AG04450 (cell line): Measurements from ENCODE around the gene MOB3A. TPM values are rescaled to one million over a fixed set of nuclear protein-coding genes. Genes with fewer than 3 reads are reported as not detected.

ENCODE experiments used
- CTCF ChIA-PET: fragments of 300-600, 350-600 bp; formaldehyde crosslinking; extraction: SDS; loops from one replicate; lab custom pipeline; 2022; ENCODE audit warnings: antibody characterized with exemption, inconsistent platforms; lab: Charles Lee
- POLR2A ChIA-PET: fragments of 350-600 bp; formaldehyde crosslinking; extraction: SDS; loops from one replicate; lab custom pipeline; 2021; ENCODE audit warnings: antibody characterized with exemption, inconsistent platforms; lab: Yijun Ruan, JAX
- DNase-seq: peaks from one replicate; pipeline ENCODE4 v3.0.0-alpha.2; 2011; ENCODE audit warnings: low read depth, low spot score
- H3K27ac ChIP-seq: one replicate; pipeline ENCODE4 v1.5.1; 2012; ENCODE audit warnings: low read depth, low read length, control low read depth
- H3K27me3 ChIP-seq: one replicate; pipeline ENCODE4 v1.6.0; 2012; ENCODE audit warnings: low read length; ENCODE audit not compliant: control insufficient read depth, insufficient read depth
- H3K4me3 ChIP-seq: 2 replicates; pipeline ENCODE4 v1.5.1; 2011; ENCODE audit warnings: mild to moderate bottlenecking, low read depth, low read length, control low read depth
- H3K9me3 ChIP-seq: 2 replicates; pipeline ENCODE4 v1.5.1; 2012; ENCODE audit warnings: low read length; ENCODE audit not compliant: control insufficient read depth, insufficient read depth
- polyA plus RNA-seq: library from polyadenylated mRNA; depleted of rRNA; stranded (reverse); fragments of >200 nt; gene quantifications from 2 replicates; pipeline ENCODE4 v1.2.3, GENCODE V29; 2011
- TF ChIP-seq, protein P1 (sequence below): IDR thresholded peaks from 2 replicates; pipeline ENCODE4 v1.5.1; 2011; ENCODE audit warnings: low read depth, low read length, control low read depth, inconsistent platforms

Gene MOB3A
- polyA plus RNA-seq, 1 experiment, result 20.5 TPM

DNA sequence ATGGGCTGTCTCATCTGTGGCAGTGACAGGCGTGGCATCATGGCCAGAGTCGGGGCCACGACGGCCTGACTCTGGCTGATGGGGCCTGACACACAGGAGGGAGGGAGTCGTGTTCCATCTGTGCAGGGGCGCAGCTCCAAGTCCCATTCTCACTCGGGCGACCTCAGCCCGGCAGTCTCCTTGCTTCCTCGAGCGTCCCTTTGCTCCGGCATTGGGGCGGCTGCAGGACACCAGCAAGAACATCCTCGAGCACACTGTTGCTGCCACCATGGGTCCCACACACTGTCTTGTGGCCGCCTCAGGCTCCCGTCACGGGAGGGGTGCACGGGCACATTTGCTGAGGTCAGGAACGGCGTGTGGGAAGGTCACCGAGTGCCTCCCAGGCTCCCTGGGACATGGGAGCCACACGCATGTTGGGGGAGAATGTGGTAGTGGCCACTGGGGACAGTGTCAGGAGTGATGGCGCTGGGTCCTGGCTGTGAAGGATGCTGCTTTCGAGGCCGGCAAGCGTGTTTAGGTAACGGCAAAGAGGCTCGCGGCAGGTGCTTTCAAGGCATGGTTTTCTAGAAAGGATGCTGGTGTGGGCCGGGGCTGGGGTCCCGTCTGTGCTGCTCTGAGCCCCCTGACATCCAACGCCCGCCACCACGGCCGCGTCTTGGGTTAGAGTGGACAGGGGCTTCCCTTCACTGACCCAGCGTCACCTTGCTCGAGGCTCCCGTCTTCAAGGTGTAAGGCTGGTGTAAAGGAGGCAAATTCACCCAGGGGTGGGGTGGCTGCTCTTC is 4.0 kb upstream of the MOB3A start:
- no peak for DNase-seq
- Histone ChIP-seq H3K4me3 (no peak overlapping the region), H3K9me3 (peaks cover 7% of the 10 kb centered on the region; the same call in 1 of the 2 replicates), H3K27ac (no peak overlapping the region), H3K27me3 (no peaks in the 10 kb centered on the region)
- TF ChIP-seq, protein P1, sequence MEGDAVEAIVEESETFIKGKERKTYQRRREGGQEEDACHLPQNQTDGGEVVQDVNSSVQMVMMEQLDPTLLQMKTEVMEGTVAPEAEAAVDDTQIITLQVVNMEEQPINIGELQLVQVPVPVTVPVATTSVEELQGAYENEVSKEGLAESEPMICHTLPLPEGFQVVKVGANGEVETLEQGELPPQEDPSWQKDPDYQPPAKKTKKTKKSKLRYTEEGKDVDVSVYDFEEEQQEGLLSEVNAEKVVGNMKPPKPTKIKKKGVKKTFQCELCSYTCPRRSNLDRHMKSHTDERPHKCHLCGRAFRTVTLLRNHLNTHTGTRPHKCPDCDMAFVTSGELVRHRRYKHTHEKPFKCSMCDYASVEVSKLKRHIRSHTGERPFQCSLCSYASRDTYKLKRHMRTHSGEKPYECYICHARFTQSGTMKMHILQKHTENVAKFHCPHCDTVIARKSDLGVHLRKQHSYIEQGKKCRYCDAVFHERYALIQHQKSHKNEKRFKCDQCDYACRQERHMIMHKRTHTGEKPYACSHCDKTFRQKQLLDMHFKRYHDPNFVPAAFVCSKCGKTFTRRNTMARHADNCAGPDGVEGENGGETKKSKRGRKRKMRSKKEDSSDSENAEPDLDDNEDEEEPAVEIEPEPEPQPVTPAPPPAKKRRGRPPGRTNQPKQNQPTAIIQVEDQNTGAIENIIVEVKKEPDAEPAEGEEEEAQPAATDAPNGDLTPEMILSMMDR, result no peak
- ChIA-PET POLR2A (no interaction called here), CTCF (no interaction called here)

DNA sequence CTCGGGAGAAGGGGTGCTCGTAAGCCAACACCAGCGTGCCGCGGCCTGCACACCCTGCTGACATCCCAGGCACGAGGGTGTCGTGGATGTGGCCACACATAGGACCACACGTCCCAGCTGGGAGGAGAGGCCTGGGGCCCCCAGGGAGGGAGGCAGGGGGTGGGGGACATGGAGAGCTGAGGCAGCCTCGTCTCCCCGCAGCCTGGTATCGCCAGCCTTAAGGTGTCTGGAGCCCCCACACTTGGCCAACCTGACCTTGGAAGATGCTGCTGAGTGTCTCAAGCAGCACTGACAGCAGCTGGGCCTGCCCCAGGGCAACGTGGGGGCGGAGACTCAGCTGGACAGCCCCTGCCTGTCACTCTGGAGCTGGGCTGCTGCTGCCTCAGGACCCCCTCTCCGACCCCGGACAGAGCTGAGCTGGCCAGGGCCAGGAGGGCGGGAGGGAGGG is 3.0 kb upstream of the MOB3A start:
- Histone ChIP-seq H3K4me3 (no peak overlapping the region), H3K27me3 (no peaks in the 10 kb centered on the region), H3K27ac (no peak overlapping the region), H3K9me3 (peaks cover 9% of the 10 kb centered on the region; the same call in 1 of the 2 replicates)
- POLR2A ChIA-PET, result no interaction called here
- no peak for DNase-seq
- TF ChIP-seq, protein P1, result no peak
- CTCF ChIA-PET, result no interaction called here

DNA sequence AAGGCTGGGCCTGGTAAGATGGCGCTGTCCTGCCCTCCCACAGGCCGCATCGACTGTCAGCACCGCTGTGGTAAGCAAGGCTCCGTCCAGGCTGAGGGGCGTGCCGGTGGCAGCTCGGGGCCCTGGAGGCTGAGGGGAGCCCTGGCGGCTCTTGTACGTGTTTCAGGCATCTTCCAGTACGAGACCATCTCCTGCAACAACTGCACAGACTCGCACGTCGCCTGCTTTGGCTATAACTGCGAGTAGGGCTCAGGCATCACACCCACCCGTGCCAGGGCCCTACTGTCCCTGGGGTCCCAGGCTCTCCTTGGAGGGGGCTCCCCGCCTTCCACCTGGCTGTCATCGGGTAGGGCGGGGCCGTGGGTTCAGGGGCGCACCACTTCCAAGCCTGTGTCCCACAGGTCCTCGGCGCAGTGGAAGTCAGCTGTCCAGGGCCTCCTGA is 1.8 kb upstream of the MOB3A start:
- no peak for DNase-seq

DNA sequence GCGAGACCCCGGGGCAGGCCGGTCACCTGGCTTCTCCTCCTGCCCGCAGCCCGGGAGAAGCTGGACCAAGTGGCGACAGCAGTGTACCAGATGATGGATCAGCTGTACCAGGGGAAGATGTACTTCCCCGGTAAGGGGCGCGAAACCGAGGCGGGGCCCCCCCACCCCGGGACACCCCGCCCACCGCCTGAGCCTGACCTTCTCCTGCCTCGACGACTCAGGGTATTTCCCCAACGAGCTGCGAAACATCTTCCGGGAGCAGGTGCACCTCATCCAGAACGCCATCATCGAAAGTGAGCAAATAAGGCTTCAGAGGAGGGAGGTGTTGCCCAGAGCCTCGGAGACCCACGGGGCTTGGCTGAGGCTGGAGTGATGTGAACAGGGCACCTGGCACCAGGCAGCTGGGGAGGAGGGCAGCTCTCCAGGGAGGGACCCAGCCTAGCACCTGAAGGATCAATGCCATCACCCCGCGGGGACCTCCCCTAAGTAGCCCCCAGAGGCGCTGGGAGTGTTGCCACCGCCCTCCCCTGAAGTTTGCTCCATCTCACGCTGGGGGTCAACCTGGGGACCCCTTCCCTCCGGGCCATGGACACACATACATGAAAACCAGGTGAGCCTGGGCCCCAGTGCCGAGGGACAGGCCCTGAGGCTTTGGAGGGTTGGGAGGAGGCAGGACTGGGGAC is 1.2 kb upstream of the MOB3A start:
- Histone ChIP-seq H3K27me3 (no peaks in the 10 kb centered on the region), H3K9me3 (peaks cover 9% of the 10 kb centered on the region; the same call in 1 of the 2 replicates), H3K27ac (no peak overlapping the region), H3K4me3 (peak overlapping the region; percentile 63)
- CTCF ChIA-PET, result interaction anchor here (0.6 kb wide), 1 partner anchor 58 kb away, joined by 3 read pairs; no protein-coding TSS in a partner anchor
- POLR2A ChIA-PET, result no interaction called here
- TF ChIP-seq, protein P1, result no peak
- DNase-seq, result no peak

More for the DNA sequence above, 1.8 kb upstream of the MOB3A start:
- Histone ChIP-seq H3K9me3 (peaks cover 9% of the 10 kb centered on the region; the same call in 1 of the 2 replicates), H3K4me3 (no peak overlapping the region), H3K27me3 (no peaks in the 10 kb centered on the region), H3K27ac (no peak overlapping the region)
- TF ChIP-seq, protein P1, result no peak
- ChIA-PET CTCF (no interaction called here), POLR2A (no interaction called here)
